ENCODE measurements around the gene EPB41L4A.
A peak's percentile ranks its signal among the peaks of the same experiment; 100 is the strongest.

- no peak for TF ChIP-seq POLR2A (IDR thresholded peaks at IDR 0.05)
- TF ChIP-seq, protein P1, sequence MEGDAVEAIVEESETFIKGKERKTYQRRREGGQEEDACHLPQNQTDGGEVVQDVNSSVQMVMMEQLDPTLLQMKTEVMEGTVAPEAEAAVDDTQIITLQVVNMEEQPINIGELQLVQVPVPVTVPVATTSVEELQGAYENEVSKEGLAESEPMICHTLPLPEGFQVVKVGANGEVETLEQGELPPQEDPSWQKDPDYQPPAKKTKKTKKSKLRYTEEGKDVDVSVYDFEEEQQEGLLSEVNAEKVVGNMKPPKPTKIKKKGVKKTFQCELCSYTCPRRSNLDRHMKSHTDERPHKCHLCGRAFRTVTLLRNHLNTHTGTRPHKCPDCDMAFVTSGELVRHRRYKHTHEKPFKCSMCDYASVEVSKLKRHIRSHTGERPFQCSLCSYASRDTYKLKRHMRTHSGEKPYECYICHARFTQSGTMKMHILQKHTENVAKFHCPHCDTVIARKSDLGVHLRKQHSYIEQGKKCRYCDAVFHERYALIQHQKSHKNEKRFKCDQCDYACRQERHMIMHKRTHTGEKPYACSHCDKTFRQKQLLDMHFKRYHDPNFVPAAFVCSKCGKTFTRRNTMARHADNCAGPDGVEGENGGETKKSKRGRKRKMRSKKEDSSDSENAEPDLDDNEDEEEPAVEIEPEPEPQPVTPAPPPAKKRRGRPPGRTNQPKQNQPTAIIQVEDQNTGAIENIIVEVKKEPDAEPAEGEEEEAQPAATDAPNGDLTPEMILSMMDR (IDR thresholded peaks at IDR 0.05), result peak in 6 of 7 experiments; percentile 27 to 95 (median 84)
Measured at GRCh38 chr5:112419986-112420864, 1.1 kb upstream of the EPB41L4A start.

Data from stomach (tissue), 4 donors.